ENCODE results near the gene UBFD1. TPM values are rescaled to one million over a fixed set of nuclear protein-coding genes. Genes with fewer than 3 reads are reported as not detected.
A peak's percentile ranks its signal among the peaks of the same experiment; 100 is the strongest.
"Not testable (repeated sequence)": the region's sequence is repeated elsewhere in the genome, so short reads cannot be mapped to it uniquely, and the experiment has no call there.

UBFD1 gene
- total RNA-seq, 1 donor: 137 TPM

- no peak for DNase-seq (ENCODE audit: low read depth)
- H3K4me3 ChIP-seq (ENCODE audit: low read depth, low read length): no peak overlapping the region
Measured at GRCh38 chr16:23607726-23608125, 50.2 kb downstream of the UBFD1 start.

GRCh38 chr16:23608194-23608593, 50.7 kb downstream of the UBFD1 start:
- TF ChIP-seq CTCF (IDR thresholded peaks at IDR 0.05; ENCODE audit: insufficient read depth, low read depth, low read length): no peak
- peak; percentile 22 for DNase-seq (ENCODE audit: low read depth)
- no peak overlapping the region for H3K4me3 ChIP-seq (ENCODE audit: low read depth, low read length)

More at GRCh38 chr16:23607726-23608125, 50.2 kb downstream of the UBFD1 start:
- no peak for TF ChIP-seq CTCF (IDR thresholded peaks at IDR 0.05; ENCODE audit: insufficient read depth, low read depth, low read length)

GRCh38 chr16:23609929-23610328, 52.4 kb downstream of the UBFD1 start:
- H3K4me3 ChIP-seq (ENCODE audit: low read depth, low read length): no peak overlapping the region
- DNase-seq (ENCODE audit: low read depth): no peak
- TF ChIP-seq CTCF (IDR thresholded peaks at IDR 0.05; ENCODE audit: insufficient read depth, low read depth, low read length): no peak

- not testable (repeated sequence) for H3K4me3 ChIP-seq (ENCODE audit: low read depth, low read length); DNase-seq (ENCODE audit: low read depth)
Measured at GRCh38 chr16:23610905-23611304, 53.4 kb downstream of the UBFD1 start.

- no peak overlapping the region for H3K4me3 ChIP-seq (ENCODE audit: low read depth, low read length)
- DNase-seq (ENCODE audit: low read depth): no peak
- no peak for TF ChIP-seq CTCF (IDR thresholded peaks at IDR 0.05; ENCODE audit: insufficient read depth, low read depth, low read length)
Measured at GRCh38 chr16:23611936-23612335, 54.4 kb downstream of the UBFD1 start.

- H3K4me3 ChIP-seq (ENCODE audit: low read depth, low read length): no peak overlapping the region
- TF ChIP-seq CTCF (IDR thresholded peaks at IDR 0.05; ENCODE audit: insufficient read depth, low read depth, low read length): no peak
- DNase-seq (ENCODE audit: low read depth): no peak
Measured at GRCh38 chr16:23615805-23616204, 58.3 kb downstream of the UBFD1 start.

Other genes starting within 250 kb of the UBFD1 start
- 23.5 and 29.4 TPM in 2 replicates for gene COG7, start 104.5 kb upstream of the UBFD1 start, total RNA-seq
- 21.6 and 24.2 TPM in 2 replicates for gene GGA2, start 47.2 kb upstream of the UBFD1 start, total RNA-seq
- 36.3 and 38.7 TPM in 2 replicates for gene EARS2, start 377 bp upstream of the UBFD1 start, total RNA-seq
- 78.9 and 98.4 TPM in 2 replicates for gene NDUFAB1, start 38.6 kb downstream of the UBFD1 start, total RNA-seq
- gene PALB2, start 83.6 kb downstream of the UBFD1 start, total RNA-seq: 18.0 and 22.0 TPM in 2 replicates
- gene DCTN5, start 83.7 kb downstream of the UBFD1 start, total RNA-seq: 31.9 and 47.1 TPM in 2 replicates
- gene PLK1, start 121.2 kb downstream of the UBFD1 start, total RNA-seq: 12.6 and 24.6 TPM in 2 replicates
- gene ERN2, start 155.5 kb downstream of the UBFD1 start, total RNA-seq: 0.43 TPM in 1 of 2 replicates, not detected in the other
- gene CHP2, start 197.3 kb downstream of the UBFD1 start, total RNA-seq: not detected in 2 replicates